ENCODE data around the gene ZNF699. TPM values are rescaled to one million over a fixed set of nuclear protein-coding genes. Genes with fewer than 3 reads are reported as not detected.
"Not testable (repeated sequence)": the region's sequence is repeated elsewhere in the genome, so short reads cannot be mapped to it uniquely, and the experiment has no call there.

ZNF699 gene
- total RNA-seq, 1 donor from 2014 or later, result 10.1 TPM

- peaks cover 45% of the 10 kb centered on the region for H3K36me3 Mint-ChIP-seq
- H3K4me1 Mint-ChIP-seq, result no peaks in the 10 kb centered on the region
- H3K9me3 Mint-ChIP-seq, result peaks cover 57% of the 10 kb centered on the region
Observed at GRCh38 chr19:9289231-9289884, 20.3 kb downstream of the ZNF699 start.

GRCh38 chr19:9283485-9283884 lies 26.2 kb downstream of the ZNF699 start:
- H3K27ac Mint-ChIP-seq; H3K27me3 Mint-ChIP-seq (ENCODE audit: low read depth); DNase-seq (ENCODE audit: low spot score in 2 of 2, unreplicated experiment in 2 of 2); H3K4me1 Mint-ChIP-seq; H3K36me3 Mint-ChIP-seq; H3K4me3 Mint-ChIP-seq: not testable (repeated sequence)
- H3K9me3 Mint-ChIP-seq, result peaks cover 66% of the 10 kb centered on the region

More at GRCh38 chr19:9289231-9289884, 20.3 kb downstream of the ZNF699 start:
- Mint-ChIP-seq H3K27ac (no peak overlapping the region), H3K4me3 (no peak overlapping the region), H3K27me3 (ENCODE audit: low read depth) (no peaks in the 10 kb centered on the region)
- no peak for DNase-seq (ENCODE audit: low spot score in 2 of 2, unreplicated experiment in 2 of 2)
- TF ChIP-seq CTCF (IDR thresholded peaks at IDR 0.05; ENCODE audit: unreplicated experiment), result no peak

- H3K27me3 Mint-ChIP-seq (ENCODE audit: low read depth), result no peaks in the 10 kb centered on the region
- H3K4me1 Mint-ChIP-seq, result no peaks in the 10 kb centered on the region
- H3K27ac Mint-ChIP-seq, result no peak overlapping the region
- no peak for TF ChIP-seq CTCF (IDR thresholded peaks at IDR 0.05; ENCODE audit: unreplicated experiment)
- peaks cover 61% of the 10 kb centered on the region for H3K9me3 Mint-ChIP-seq
- no peak for DNase-seq (ENCODE audit: low spot score in 2 of 2, unreplicated experiment in 2 of 2)
- peaks cover 3% of the 10 kb centered on the region for H3K36me3 Mint-ChIP-seq
- H3K4me3 Mint-ChIP-seq, result no peak overlapping the region
Observed at GRCh38 chr19:9251236-9251635, 58.4 kb downstream of the ZNF699 start.

GRCh38 chr19:9250630-9251029 lies 59.0 kb downstream of the ZNF699 start, which contains the start of gene OR7E24:
Gene OR7E24 (plus strand): TSS chr19:9250930. CDS start chr19:9251044, 114 bp downstream.
- DNase-seq (ENCODE audit: low spot score in 2 of 2, unreplicated experiment in 2 of 2), result no peak
- Mint-ChIP-seq H3K36me3 (peaks cover 3% of the 10 kb centered on the region), H3K27me3 (ENCODE audit: low read depth) (no peaks in the 10 kb centered on the region), H3K9me3 (peaks cover 61% of the 10 kb centered on the region), H3K27ac (no peak within 1 kb of the TSS), H3K4me1 (no peaks in the 10 kb centered on the region), H3K4me3 (no peak within 1 kb of the TSS)
- TF ChIP-seq CTCF (IDR thresholded peaks at IDR 0.05; ENCODE audit: unreplicated experiment), result no peak

Other genes starting within 250 kb of the ZNF699 start
- not detected in 3 replicates for gene OR1M1, start 222.8 kb downstream of the ZNF699 start, total RNA-seq
- gene OR7G2, start 202.4 kb downstream of the ZNF699 start, total RNA-seq, result not detected in 3 replicates
- not detected in 3 replicates for gene OR7G1, start 194.1 kb downstream of the ZNF699 start, total RNA-seq
- not detected in 3 replicates for gene OR7G3, start 182.9 kb downstream of the ZNF699 start, total RNA-seq
- gene ZNF317, start 169.4 kb downstream of the ZNF699 start, total RNA-seq, result 40.6 to 44.9 TPM (median 44.7 TPM) in 3 replicates
- 1.8 to 1.9 TPM (median 1.8 TPM) in 3 replicates for gene OR7D2, start 130.9 kb downstream of the ZNF699 start, total RNA-seq
- not detected in 3 replicates for gene OR7D4, start 90.2 kb downstream of the ZNF699 start, total RNA-seq
- gene OR7E24, start 58.9 kb downstream of the ZNF699 start, total RNA-seq, result not detected in 3 replicates
- 35.4 to 43.4 TPM (median 40.0 TPM) in 3 replicates for gene ZNF559, start 14.3 kb upstream of the ZNF699 start, total RNA-seq
- 8.7 to 12.6 TPM (median 10.6 TPM) in 3 replicates for gene ZNF177, start 53.2 kb upstream of the ZNF699 start, total RNA-seq
- 54.8 to 59.8 TPM (median 54.9 TPM) in 3 replicates for gene ZNF266, start 125.7 kb upstream of the ZNF699 start, total RNA-seq
- gene ZNF560, start 188.8 kb upstream of the ZNF699 start, total RNA-seq, result not detected in 3 replicates
- gene ZNF426, start 228.8 kb upstream of the ZNF699 start, total RNA-seq, result 32.4 to 35.4 TPM (median 35.1 TPM) in 3 replicates

Measured in mesothelial cell of epicardium (in vitro differentiated cells).